GM19395 (cell line): ENCODE results near the gene FASN.
A peak's percentile ranks its signal among the peaks of the same experiment; 100 is the strongest.

Experiments
- ATAC-seq: cut with Tn5 transposase; IDR thresholded peaks from one replicate; pipeline ENCODE4 v1.9.1; 2021; ENCODE audit warnings: mild to moderate bottlenecking, moderate library complexity; ENCODE audit not compliant: unreplicated experiment

The FASN gene

DNA sequence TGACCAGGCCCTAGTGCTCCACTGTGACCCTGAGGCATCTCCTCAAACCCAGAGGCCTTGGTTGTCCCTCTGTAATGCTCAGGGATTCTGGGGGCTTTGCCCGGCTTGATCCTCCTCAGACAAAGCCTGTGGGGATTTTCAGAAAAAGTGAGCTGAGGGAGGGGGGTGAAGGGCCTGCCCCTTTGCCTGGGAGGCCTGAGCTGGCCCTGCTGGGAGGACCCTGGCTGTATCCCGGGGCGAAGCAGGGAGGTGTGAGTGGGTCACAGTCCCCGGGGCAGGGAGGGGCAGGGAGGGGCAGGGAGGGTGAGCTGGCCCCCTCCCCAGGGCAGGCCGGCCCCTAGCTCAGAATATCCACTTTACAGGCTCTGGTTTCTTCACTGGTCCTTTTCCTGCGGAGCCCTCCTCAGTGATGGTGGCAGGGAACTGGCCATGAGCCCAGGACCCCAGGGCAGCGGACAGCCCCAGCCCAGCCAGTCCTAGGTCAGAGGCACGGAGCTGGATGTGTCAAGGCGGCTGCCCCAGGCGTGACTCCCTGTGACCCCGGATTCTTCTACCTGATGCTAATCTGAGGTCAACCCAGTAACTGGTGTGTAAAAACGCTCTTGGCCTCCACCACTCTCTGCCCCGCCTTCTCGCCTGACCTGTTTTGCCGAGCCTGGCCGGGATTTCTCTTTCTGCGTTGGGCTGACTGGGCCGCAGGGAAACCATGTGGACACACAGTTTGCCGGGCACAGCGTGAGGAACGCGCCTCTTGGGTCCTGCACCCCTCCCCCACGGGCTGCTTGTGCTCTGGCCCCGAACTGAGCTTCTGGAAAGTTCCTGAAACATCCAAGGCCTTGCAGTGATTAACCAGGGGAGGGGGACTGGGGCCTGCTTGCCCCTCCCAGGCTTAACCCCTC, 5.8 kb upstream of the FASN start:
- ATAC-seq, result no peak

DNA sequence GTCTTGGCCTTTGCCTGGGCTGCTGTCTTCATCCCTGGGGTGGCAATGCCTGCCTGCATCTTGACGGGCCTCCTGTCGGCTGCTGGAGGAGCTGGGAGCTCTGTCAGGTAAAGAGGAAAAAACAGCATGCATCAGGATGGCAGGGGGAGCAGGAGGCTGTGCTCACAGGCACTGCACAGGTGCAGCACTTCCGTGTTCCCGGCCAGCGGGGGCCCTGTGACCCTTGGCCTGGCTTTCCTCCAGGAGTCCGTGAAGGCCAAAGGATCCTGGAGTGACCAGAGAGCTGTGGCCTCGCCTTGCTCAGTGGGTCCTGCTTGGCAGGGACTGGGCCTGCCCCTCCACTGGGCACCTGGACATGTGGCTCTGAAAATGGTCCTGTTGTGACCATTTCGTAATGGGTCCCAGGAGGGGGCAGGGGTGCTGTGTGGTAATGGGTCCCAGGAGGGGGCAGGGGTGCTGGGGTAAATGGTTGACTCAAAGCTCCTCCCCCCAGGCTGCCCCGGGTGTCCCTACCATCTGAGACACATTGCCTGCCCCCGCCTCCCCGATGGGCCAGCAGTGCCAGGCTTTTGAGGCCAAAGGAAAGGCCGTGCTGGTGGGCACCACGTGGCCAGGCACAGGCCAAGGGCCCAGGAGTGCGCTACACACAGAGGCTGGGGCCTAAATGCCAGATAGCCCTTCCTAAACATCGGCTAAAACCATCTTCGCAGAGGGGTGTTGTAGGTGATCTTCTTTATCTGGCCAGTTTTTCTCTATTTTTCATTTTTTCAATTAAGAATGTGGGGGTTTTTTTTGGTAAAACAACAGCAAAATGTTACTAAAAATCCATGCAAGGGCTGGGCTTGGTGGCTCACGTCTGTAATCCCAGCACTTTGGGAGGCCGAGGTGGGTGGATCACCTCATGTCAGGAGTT, 4.0 kb upstream of the FASN start:
- no peak for ATAC-seq

DNA sequence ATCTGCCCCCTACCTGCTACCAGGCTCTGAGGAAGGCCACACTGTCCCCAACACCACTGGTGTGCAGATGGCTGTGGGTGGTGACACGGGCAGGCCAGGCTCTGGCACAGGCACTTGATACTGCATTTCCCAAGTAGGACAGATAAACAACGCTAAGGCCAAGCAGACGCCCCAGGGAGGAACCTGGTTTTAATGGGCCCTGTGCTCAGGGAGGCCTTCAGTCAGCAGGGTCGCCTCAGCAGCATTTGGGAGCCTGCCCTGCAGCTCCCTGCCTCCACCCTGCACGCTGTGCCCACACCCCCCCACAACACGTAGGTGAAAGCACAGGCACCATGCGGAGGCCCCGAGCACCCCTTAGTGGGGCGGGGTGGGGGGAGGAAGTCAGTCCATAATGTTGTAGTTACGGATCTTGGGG, 3.3 kb upstream of the FASN start:
- no peak for ATAC-seq

DNA sequence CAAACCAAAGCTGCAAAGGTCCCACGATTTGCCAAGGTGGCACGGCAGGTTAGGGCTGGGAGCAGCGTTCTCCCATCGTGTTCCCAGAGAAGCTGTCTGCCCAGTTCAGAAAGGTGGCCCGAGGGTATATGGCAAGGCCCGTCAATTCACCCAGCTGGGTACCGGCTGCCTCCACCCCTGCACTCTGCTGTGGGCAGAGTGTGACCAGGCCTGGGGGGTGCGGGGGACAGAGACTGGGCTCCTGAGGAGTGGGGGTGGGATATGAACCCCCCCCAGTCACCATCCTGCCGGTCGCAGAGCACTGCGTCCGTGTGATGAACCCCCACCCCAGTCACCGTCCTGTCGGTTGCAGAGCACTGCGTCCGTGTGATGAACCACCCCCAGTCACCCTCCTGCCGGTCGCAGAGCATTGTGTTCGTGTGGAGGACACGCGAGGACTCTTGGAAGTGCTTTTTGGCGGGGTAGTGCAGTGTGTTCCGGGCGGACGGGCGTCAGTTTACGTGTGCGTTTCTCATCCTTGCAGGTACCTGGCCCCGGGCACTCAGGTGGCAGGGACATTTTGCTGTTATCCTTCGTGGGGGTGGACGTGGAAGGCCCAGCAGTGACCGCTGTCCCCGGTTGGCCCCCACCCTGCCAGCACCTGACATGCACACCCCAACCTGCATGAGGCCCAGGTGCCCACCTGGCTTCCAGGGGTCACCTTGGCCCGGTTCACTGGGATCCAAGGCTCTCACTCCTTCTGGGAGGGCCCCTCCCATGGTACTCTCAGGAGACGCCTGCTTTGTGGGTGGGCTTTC, 2.7 kb upstream of the FASN start:
- ATAC-seq, result no peak

DNA sequence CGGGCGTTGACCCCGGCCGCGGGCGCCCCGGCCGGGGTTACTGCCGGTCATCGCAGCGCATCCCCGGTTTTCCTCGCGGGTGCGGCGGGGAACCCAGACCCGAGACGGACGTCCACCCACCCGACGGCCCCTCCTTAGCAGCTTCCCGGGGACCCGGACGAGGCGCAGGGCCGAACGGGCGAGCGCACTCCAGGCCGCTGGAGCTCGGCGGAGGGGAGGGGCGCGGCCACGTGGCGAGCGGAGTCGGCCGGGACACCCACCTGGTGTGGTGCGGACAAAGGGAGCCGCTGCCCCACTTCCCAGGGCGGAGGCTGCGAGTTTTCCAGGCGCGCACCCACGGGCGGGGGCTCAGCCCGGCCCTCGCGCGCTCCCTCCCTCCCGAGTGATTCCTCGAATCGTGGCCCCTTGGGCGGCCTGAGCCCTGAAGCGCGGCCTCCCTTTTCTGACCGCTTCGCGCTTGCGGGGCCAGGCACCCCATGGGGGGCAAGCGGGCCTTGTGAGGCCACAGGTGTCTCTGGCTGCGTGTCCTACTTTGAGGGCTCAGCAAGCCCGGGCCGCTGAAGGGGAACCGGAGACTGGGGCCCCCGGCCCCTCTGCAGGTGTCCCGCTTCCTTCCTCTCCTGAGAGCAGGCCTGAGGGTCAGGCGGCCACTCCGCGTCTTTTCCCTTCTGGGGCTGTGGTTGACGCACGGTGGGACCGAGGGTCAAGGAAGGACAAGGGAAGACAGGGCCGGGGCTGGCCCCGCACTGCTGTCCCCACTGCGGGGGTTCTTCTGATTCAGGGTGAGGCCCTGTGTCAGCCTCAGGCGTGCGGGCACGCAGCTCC, 1.1 kb upstream of the FASN start:
- ATAC-seq, result peak; percentile 18

DNA sequence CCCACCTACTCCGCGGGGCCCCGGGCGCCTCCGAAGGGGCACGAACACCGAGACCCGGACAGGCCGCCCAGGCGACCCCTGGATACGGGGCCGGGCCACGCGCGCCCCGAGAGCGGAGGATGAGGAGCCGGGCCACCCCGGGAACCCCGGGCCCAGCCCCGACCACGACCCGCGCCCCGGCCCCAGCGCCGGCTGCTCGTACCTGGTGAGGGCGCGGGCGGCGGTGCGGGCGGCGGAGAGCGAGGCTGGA, 192 bp downstream of the FASN start:
- ATAC-seq, result no peak

DNA sequence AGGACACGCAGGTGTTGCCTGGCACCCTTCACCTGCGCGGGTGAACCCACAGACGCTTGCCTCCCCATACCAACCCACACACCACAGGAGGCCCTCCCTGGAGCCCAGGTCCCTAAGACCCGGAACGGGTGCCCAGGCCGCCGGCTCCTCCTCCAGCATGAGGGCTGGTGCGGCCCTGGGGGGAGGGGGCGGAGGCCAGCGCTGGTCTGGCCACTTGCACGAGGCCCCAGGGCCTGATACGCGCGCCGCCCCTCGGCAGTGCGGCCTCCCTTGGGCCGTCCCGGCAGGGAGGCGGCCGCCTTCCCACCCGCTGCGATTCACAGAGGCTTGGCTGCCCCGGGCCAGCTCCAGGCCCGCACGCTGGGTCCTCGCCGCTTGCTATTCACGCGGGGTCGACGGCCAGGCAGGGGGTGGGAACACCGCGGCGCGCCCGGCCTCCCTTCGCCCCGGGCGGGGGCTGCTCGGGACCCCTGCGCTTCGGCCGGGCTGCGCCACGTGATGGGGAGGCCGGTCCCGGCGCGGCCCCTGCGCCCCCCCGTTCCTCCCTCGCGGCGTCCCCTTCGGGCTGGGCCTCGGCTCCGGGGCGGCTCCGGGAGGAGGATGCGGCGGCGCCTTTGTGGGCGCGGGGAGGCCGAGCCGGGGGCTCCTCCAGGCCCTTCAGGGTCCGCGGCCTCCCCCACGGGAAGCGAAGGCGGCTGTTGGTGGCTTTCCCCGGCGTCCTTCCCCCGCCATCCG, 685 bp downstream of the FASN start:
- ATAC-seq, result no peak

DNA sequence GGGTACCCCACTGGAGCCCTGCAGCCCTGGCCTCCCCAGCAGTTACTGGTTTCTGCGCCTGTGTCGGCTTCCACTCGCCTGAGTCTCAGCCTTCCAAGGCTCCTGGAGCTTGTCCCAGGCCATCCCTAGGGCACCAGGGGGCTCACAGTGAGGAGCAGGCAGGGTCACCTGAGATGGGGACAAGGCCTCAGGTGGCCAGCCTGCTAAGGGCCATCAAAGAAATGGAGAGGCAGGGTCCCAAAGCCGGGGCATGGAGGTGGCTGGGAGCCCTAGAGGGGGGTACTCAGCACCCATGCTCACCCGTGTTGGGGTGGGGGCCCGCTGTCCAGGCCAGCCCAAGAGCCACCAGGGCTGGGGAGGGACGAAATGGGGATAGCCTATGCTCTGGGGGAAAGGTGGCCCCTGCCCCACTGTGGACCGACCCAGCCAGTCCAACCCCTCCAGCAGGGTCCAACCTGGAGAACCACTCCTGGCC, 1.3 kb downstream of the FASN start:
- no peak for ATAC-seq

DNA sequence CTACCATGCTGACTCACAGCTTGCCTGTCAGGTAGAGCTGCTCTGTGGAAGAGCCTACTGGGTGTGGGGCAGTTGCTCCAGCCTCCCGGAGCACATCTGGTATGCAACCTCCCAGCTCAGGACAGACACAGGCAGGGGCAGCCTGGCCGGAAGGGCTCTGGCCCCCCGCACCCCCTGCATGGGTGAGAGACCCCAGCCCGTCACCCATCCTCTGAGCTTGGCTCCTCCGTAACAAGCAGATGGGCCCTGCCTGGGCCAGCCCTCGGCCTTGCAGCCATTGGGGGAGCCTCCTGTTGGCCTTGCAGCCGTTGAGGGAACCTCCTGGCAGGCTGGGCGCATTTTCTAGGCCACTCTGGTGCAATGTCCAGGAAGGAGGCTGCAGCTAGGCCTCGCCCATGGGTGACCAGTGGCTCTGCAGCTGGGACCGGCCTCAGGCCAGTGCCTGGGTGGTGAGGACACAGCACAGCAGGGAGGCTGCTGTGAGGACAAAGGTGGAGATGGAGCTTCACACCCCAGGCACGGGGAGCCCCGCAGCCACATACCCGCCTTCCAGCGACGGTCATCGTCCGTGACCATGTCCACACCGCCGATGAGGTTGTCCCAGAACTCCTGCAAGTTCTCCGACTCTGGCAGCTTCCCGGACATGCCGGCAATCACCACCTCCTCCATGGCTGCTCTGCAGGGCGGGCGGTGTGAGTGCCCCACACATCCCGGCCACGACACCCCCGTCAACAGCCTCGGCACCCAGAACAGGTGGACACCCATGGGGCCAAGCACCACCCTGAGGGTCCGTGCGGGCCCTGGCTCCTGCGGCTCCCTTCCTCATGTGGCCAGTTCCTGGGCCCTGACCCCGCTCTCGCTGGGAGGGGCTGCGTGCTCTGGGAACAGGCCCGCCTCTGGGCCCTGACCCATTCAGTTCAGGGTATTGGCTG, 2.0 kb downstream of the FASN start:
- no peak for ATAC-seq

DNA sequence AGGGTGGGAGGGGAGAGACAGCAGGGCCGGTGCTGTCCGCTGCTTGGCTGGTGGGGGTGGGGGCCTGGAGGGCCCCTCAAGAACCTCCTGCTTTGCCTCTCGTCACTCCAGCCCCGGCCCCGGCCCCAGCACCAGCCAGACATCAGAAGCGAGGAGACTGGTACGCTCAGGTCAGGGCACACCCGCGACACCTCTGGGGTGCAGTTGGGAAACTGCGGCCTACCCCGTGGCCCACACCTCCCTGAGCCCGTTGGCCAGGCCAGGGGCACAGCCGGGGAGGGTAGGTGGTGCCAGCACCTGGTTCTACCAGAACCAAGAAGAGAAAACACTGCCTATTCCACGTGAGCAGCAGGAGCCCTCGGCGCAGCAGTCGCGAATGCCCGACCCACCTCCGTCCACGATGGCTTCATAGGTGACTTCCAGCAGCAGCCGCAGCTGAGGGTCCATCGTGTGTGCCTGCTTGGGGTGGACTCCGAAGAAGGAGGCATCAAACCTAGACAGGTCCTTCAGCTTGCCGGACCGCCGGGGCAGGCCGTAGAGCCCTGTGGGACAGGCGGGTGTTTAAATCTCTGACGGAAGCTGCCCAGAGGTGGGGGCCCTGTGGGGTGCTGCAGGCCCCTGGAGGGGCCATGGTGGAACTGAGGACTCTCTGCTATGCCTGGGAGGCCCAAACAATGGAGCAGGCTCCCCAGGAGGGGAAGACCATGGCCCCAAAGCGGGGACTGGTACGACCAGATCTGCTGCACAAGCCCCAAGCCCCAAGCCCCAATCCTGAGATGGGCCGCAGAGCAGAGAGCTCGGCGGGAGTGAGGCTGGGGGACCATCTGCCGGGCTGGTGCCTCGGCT, 2.9 kb downstream of the FASN start:
- no peak for ATAC-seq

DNA sequence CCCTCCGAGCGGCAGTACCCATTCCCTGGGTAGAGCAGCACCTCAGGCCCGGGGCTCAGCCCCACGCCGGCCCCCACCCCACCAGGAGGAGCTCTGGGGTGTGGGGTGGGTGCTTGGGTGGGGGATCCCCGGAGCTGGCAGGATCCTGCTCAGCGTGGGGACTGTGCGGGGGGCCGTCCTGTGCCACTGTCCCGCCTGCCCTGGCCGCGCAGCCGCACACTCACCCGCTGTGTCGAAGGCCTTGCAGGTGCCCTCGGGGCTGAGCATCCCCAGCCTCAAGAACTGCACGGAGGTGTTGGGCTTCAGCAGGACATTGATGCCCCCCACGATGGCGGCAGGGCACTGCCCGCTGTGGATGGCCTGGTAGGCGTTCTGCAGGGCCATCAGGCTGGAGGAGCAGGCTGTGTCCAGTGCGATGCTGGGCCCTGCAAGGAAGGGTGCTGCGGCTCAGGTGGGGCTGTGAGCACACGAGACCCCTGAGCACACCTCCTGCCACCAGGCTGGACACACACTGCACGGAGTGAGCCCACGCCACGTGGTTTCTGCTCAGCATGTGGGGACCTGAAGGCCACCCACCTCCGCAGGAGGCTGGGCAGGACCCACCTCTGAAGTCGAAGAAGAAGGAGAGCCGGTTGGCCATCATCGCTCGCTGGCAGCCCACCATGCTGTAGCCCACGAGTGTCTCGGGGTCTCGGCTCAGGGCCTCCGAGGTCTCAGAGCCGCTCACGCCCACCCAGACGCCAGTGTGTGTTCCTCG, 4.9 kb downstream of the FASN start:
- no peak for ATAC-seq

DNA sequence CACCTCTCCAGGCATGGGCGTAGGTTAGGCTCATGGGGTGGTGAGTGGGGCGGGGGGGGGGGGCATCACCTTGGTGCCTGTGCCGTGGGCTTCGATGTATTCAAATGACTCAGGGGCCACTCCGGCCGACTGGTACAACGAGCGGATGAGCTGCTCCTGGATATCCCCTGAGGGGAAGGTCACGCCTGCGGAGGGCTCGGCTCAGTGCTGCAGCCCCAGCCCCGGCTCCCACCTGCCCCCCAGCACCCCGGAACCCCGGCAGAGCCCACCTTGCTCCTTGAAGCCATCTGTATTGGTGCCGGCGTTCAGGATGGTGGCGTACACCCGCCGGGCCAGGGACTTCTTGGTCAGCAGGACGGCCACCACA, 5.4 kb downstream of the FASN start:
- no peak for ATAC-seq

DNA sequence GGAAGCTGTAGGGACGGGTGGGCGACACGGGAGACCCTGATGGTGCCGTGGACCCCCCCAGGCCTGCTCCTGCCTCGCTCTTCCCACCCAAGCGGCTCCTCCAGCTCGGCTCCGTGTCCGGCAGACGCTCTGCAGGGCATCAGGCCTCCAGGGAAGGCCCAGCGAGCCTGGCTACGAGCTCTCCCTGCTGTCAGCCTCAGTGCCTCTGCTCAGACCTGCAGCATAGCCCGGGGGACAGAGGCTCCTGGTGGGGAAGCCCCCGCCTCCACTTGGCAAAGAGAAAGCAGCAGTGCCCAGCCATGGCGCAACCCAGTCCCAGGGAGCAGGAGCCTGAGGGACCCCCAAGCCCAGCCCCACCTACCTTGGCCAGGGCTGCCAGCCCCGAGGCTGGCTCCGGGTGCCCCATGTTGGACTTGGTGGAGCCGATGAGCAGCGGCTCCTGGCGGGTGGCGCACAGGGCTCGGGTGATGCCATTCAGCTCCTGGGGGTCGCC, 5.9 kb downstream of the FASN start:
- ATAC-seq, result no peak

DNA sequence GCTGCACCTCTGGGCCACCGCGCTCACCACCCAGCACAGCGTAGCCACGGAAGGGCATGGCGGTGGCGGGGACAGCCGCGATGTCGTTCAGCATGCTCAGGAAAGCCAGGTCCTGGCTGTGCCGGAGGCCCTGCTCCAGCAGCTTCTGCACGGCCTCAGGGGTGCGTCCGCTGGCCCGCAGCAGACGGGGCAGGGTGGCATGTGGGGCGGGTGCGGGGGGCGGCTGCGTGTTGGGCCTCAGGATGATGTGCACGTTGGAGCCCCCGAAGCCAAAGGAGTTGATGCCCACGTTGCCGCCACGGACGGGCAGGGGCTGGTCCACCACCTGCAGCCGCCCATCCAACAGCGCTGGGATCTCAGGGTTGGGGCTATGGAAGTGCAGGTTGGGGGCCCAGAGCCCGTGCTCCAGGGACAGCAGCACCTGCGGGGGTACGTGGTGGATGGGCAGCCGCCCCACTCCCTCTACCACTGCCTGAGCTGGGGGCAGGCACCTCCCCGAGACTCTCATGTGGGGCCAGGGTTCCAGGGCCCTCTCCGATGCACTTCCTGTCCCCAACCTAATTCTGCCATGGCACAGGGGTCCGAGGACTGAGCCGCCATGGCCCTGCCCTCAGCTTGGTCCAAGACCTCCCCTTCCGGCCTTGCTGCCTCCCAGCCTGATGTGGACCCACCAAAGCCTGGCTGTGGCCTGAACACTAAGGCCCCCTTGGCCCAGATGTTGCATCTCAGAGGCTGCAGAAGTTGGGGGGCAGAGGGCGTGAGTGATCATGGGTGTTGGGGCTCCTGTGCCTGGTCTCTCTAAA, 6.6 kb downstream of the FASN start:
- no peak for ATAC-seq

DNA sequence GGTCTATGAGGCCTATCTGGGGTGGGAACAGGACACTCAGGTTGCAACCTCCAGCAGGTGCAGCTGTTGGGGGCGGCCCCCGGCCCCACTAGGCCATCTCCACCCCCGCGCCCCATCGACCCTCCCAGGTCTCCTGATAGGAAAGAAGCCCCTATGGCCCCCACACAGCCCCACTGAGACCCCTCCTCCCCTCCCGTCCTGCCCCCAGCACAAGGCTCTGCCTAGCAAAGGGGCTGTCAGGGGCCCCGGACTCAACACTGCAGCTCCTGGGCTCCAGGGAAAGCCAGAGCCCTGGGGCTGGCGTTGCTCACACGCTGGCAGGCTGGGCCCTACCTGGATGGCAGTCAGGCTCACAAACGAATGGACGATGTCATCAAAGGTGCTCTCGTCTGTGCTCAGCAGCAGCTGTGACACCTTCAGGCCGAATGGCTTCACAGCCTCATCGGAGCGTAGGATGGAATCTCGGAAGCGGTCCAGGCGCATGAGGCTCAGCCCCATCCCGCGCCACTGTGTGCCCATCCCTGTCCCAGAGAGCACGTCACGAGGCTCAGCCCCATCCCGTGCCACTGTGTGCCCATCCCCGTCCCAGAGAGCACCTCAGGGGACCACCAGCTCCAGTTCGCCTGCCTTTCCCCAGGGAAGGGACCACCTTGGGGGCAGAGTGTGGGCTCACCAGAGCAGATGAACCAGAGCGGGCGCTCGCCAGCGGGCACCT, 7.3 kb downstream of the FASN start:
- ATAC-seq, result no peak
